GM21526 (cell line): ENCODE data around the gene PROSER2.

Experiments used
- ATAC-seq: cut with Tn5 transposase; IDR thresholded peaks from one replicate; pipeline ENCODE4 v1.9.1; 2021; ENCODE audit warnings: moderate library complexity; ENCODE audit not compliant: unreplicated experiment, low FRiP score

PROSER2 gene, protein sequence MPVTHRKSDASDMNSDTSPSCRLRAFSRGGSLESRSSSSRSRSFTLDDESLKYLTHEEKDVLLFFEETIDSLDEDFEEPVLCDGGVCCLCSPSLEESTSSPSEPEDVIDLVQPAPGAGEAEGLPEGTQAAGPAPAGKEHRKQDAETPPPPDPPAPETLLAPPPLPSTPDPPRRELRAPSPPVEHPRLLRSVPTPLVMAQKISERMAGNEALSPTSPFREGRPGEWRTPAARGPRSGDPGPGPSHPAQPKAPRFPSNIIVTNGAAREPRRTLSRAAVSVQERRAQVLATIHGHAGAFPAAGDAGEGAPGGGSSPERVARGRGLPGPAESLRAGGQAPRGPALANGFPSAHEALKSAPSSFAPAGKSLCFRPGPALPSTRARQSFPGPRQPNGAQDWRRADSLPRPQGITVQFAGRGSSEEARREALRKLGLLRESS

DNA sequence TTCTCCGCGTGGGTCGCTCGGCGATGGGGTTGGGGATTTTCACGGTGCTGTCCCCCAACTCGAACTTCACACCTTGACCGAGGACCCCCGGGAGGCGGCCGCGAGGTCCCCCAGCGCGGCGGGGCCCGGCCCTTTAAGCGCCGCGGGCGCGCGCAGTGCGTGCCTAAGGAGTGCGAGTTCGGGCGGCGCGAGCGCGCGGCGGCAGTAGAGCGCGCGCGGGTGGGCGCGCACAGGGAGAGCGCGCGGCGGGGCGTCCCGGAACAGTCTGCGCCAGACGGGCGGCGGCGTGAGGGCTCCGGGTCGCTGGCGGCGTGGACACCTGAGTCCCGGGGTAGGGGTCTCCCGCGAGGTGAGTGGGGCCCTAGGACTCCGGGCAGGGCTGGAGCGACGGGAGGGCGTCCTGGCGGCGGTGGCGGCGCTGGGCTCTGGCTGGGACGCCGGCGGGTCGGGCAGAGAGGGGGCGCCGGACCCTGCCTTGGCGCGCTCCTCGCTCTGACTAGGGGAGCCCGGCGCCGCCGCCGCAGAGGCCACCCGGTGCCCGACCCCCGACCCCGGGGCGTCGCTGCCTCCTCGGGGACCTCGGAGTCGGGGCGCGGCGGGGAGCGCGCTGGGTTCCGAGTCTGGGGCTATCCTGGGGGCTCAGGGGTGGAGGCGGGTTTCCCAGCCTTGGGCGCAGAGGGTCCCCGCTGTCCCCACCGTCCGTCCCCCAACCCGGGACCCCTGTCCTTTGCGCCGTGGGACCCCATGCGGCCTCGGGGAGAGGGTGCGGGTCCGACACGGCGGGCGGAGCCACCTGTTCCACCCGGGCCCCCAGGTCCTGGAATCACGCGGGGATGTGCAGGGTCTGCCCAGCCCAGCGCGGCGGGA, at the start of gene PROSER2:
Gene PROSER2 (plus strand): TSS at position 235 of the 867 bp plus-strand sequence. CDS start 28,722 bp downstream, outside the sequence.
- no peak for ATAC-seq

DNA sequence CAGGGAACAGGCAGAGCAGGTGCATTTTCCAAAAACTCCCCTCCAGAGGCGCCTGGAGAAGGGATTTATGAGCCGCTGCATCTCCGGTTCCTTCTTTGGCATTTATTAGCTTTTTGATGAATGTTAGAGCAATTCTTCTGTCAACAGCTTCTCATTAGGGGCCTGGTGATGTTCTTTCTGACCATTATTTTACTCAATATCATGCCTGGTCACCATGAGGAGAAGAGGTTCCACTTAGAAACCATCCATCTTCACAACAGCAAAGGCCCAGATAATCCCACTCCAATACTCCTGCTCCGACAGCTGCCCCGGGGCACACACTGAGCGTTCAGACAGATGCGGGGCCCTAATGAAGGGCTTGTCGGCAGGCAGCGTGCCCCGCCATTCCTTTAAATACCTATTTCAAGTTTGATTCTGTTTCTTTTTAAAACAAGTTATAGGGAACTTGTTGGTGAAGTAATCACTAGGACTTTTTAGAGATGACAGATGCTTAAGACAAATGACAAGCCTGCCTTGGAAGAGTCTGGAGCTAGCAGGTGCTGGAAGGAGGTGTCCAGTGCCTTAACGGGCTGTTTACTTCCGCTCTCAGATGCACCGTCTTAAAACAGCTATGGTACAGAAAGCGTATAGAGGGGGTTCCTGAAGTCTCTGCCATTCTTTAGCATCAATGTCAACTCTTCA, 49.3 kb upstream of the PROSER2 start:
- ATAC-seq, result no peak

DNA sequence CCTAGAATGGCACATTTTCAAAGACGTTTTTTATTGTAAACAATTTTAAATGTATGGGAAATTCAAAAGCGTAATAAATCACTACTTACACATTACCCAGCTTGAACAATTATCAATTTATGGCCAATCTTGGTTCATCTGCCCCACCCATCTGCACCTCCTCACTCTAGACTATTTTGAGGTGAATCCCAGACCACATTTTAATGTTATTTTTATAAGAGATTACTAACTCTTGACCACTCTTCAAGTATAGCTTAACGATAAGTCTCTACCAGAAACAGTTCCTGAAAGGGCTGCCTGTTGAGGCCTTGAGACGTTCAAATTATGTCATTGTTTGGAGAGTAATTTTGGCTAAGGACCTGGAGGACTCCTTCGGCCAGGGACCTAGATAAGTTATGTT, 47.7 kb upstream of the PROSER2 start:
- ATAC-seq, result no peak

DNA sequence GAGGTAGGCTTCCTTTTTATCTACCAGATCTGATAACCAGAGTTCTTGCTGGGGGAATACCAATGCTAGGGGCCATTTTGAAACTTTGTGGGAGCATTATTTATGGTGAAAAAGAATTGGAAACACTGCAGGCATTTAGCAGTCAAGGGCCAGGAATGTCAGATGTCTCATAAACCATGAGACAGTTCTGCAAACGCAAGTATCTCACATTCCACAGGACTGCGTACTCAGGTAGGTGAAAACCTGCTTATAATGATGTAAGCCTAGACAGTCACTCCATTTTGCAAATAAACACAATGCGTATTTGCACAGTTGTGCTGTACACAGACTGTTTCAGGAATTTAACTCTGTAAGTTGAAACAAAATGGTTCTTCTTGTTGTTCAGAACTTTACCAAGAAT, 47.1 kb upstream of the PROSER2 start:
- no peak for ATAC-seq

DNA sequence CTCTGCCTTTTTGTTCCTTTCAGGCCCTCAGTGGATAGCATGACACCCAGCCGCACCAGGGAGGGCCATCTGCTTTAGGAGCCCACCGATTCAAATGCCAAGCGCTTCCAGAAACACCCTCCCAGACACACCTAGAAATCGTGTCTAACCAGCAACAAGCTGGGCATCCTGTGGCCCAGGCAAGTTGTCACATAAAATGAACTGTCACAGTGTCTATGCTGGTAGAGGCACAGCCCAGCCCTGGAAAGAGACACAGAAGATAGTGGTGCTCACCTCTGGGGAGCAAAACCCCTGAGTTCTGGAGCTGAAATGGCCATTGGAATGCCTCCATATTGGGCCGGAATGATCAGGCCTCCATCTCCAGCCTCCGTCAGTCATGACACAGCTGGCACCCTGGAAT, 42.0 kb upstream of the PROSER2 start:
- ATAC-seq, result no peak

DNA sequence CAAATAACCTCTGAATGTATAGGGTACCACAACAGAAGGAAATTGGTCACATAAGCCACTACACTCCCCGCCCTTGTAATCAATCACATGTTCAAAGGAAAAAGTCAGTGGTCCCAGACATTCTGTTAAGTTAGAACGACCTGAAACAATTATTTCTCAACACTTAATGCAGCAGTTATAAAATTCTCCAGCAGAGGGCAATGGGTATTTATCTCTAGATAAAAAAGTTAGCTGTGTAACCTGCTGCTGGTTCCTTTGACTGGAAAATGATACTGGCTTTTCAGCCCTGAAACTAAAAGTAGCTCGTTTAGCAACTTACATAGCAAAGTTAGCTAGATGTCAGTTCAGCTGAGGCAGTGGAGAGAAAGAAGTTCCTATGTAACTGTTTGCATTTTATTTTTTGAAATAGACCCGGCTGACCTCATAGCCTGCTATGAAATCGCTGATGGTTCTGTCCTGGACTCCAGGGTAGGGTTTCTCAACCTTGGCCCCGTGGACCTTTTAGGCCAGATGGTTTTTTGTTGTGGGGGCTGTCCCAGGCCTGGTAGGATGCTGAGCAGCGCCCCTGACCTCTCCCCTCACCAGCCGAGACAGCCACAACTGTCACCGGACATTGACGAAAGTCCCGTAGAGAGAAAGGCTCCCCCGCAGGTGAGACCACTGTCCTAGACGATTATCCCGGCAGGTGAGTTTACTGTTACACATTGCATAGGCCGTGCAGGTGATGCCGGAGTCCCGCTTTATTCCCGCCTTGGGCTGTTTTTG, 40.2 kb upstream of the PROSER2 start:
- ATAC-seq, result no peak

DNA sequence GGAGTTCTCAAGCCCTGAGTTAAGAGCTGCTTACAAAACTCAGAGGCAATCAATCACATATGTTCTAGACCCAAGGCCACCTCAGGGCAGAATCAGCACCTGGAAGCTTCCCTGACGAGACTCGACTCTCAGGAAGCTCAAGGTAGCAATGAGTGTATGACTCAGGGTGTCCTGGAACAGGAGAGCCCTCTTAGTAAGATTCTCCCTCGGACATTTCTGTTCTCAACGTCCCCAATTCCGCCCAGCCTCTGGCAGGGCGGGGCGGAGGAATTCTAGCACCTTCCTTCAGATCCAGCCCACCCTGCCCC, 39.6 kb upstream of the PROSER2 start:
- ATAC-seq, result no peak

DNA sequence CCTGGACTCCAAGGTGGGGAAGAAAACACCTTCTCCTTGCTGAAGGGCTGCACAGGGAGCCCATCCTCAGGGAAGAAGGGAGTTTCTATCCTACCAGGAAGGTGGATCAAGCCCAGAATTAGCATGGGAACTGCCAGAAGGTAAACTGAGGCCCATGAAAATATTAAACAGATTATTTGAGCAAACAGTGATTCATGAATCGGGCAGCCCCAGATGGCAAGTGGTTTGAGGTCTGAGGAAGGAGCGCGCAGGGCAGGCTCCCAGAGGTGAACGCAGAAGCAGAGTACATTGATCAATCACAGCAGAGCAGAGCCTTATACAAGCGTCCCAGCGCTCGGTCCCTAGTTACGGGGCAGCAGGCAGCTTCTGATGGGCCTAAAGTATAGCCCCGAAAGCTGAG, 35.8 kb upstream of the PROSER2 start:
- no peak for ATAC-seq

DNA sequence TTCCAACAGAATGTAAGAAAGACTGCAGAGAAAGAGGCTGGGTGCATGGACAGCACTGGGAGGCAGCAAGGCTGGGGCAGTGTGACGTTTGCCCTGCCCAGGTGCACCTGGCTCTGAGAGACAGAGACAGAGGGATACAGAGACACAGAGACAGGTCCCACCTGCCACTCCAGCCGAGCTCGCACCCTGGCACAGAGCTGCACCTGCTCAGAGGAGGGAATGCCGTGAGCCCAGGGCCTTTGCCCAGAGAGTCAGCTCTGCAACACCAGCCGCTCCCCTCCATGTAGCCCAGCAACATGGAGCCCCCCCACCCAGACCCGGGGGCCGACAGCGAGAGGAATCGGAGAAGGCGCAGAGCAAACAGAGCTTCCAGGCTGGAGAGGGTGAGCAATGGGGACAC, 35.3 kb upstream of the PROSER2 start:
- ATAC-seq, result no peak

DNA sequence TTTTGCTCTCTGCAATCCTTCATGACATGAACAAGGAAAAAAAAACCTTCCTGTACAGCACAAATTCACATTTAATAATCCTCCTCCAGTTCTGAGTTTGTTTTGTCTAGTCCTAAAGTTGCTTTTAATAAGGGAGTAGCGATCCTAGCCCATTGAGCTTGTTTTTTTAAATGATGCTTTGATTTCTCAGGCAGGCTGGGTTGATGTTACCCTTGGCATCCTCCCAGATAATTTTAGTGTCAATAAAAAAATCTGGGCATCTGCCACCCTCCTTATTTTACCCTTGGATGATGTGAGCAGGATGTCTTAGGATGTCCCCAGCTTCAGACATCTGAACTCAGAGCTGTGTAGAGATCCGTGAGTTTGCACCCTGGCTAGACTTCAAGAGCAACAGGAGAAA, 33.9 kb upstream of the PROSER2 start:
- no peak for ATAC-seq

DNA sequence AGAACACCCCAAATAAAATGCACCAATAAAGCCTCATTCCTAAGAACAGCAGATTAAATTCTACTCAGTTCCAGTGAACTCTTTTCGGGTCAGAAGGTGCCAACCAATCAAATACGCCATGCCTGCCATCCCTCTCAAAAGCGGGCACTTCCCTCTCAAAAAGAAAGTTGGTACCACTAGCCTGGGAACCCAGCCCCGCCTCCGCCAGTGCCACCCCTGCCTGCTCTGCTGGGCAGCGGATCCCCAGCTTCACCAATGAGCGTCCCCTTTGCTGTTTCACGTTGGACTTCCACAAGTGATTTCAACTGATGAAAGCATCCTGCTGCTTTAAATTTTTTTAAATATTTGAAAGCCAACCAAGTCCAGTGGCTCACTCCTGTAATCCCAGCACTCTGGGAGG, 33.2 kb upstream of the PROSER2 start:
- ATAC-seq, result no peak

DNA sequence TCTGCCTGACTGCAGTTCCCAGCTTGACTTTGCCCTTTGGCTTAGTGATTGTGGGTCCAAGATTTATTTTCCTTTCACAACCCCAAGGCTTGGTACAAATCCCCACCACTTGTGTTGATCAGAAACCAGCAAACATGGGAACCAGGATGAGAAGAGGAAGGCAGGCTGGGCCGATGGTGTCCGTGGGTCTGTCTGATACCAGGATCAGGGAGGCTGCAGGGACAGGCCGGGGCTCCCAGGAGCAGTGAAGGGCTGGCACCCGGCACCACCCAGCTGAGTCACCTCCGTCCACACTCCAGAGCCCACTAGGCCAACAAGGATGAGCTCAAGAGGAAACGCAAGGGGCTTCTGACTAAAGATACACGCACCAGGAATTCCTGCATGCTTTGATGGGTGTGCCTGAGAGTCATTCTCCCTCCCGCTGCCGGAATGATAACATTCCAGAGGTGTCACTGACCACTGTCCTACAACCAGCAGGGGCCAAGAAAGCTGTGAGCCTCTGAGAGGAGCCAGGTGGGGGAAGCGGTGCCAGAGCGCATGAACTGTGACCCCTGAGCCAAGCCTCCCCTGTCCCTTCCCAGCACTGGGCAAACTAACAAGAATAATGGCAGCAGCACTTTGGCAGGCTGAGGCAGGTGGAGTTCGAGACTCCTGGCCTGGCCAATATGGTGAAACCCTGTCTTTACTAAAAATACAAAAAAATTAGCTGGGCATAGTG, 29.2 kb upstream of the PROSER2 start:
- no peak for ATAC-seq

DNA sequence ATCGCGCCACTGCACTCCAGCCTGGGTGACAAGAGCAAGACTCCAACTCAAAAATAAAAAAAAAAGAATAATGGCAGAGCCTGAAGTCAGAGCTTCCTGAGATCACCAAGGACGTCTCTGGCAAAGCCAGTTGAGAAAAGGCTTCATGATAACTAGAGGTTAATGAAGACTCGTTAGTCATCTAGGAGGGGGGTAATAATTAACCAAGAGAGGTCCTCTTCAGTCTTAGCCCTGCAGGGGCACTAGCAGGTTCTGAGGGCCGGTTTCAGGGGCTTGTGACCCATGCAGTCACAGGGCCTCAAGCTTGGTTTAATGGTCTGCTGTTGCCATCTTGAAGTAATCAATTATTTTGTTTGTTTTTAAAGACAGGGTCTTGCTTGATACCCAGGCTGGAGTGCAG, 28.6 kb upstream of the PROSER2 start:
- no peak for ATAC-seq

DNA sequence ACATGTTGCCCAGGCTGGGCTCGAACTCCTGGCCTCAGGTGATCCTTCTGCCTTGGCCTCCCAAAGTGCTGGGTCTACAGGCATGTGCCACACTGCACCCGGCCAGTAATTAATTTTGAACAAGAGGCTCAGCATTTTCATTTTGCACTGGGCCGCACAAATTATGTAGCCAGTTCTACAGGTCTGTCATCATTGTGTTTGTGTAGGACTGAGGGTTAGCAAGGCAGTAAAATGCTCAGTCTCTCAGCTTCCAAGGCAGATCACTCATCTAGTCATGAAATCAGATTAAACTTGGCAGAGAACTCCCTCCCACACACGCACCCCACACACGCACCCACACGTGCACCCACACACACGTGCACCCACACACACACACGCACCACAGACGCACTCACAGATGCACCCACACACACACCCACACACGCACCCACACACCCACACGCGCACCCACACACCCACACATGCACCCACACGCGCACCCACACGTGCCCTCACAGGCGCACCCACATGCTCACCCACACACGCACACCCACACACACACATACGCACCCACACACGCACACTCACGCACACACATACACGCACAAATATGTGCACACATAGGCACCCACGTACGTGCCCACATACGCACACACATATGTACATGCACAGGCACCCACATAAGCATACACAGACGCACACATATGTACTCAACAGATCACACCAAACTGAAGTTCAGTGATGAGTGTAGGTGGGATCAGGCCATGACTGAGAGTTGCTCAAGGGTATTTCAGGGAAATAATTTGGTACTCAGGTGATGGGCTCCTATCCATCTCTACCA, 27.8 kb upstream of the PROSER2 start:
- ATAC-seq, result no peak

DNA sequence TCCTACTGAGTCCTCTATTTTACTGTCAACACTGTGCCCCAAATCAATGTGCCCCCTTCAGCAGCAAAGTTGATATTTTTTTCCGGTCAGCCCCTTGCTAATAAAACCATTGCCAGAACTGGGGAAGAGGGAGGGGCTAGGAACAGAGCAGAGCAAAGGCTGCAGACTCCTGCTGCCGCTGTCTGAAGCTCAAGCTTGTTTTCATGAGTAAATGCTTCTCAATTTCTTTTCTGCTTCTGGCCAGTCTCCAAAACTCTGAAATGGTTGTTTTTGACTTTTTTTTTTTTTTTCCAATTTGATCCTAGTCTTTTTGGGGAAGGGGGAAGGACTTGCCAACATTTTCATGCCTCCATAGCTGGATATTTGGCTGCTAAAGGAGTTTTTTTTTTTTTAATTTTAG, 26.7 kb upstream of the PROSER2 start:
- no peak for ATAC-seq

DNA sequence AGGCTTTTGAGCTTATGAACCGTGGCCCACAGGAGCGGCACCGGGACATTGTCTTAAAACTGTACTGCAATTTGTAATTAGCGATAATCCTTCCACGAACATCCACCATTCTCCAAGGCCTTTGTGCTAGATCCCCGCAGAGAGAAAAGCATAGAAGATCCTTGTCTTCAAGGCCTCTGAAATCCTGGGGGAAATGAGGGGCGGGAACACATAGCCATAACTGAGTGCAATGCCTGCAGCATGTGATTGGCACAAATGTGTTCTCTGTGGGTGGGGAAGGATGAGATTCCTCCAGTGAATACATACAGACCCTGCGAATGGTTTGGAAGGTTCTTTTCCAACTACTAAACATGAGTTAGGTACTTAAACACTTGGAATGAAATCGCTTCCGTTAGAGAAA, 25.9 kb upstream of the PROSER2 start:
- no peak for ATAC-seq

DNA sequence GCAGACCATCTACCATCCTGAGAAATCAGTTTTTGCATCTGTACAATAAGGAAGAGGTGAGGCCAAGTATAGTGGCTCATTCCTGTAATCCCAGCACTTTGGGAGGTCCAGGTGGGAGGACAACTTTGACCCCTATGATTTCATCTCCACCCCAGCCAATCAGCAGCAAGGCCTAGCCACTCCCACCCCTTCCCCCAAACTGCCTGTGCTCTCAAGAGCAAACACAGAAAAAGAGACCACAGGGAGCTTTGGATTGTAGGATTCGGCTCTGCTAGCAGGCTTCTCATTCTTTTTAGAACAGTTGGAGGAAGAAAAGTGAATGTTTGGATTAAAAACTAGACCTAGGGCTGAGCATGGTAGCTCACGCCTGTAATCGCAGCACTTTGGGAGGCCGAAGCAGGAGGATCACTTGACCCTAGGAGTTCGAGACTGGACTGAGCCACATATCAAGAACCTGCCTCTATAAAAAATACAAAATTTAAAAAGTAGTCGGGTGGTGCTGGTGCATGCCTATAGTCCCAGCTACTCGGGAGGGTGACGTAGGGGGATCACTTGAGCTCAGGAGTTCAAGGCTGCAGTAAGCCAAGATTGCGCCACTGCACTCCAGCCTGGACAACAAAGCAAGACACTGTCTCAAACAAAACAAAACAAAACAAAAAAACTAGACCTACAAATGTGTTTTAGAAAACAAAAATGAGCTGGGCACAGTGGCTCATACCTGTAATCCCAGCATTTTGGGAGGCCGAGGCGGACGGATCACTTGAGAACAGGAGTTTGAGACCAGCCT, 25.1 kb upstream of the PROSER2 start:
- no peak for ATAC-seq
